ENCODE data around the gene HDAC9. TPM values are rescaled to one million over a fixed set of nuclear protein-coding genes. Genes with fewer than 3 reads are reported as not detected.

The HDAC9 gene
- total RNA-seq, 1 experiment from 2014 or later, result 4.3 TPM

DNA sequence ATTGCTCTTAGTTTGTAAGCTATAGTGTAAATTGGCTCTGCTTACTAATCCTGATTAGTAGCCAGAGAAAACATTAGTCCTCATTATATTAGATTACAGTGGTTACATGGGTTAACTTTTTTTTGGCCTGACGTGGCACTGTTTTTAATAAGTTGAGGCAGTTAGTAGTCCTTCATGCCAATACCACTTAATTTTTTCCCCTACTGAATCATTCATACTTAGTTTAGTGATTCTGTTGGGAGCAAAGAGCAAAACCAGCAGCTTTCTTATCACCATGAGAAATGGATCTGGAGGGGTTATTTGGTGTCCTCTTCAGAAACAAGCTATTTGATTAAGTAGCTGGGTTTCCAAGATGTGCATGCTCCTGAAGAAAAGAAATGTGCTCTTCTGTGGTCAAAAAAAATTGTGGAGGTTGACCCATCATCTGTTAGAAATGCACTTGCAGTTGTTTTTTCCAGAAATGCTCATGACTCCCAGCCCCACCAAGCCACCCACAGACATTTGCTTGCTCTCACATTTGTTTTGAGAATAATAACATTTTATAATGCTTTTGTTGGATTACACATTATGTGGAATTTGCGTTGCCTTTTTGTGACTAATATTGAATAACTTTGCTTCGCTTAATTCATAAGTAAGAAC is 258.5 kb downstream of the HDAC9 start:
- intact Hi-C loops (cut with micrococcal nuclease), result no loop called here

GRCh38 chr7:18754766-18755165 is 259.2 kb downstream of the HDAC9 start:
- ChIA-PET CTCF (no interaction called here), POLR2A (no interaction called here), RAD21 (ENCODE audit: low non-redundant PET in 1 of 2, low total read pairs in 2 of 2, uncharacterized antibody in 2 of 2, unreplicated experiment in 2 of 2) (no interaction called here)
- H3K9ac ChIP-seq (ENCODE audit: low read length), result no peak overlapping the region
- TF ChIP-seq, protein P1, sequence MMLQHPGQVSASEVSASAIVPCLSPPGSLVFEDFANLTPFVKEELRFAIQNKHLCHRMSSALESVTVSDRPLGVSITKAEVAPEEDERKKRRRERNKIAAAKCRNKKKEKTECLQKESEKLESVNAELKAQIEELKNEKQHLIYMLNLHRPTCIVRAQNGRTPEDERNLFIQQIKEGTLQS (IDR thresholded peaks at IDR 0.05), result no peak
- TF ChIP-seq TCF7L2 (IDR thresholded peaks at IDR 0.05; ENCODE audit: borderline replicate concordance, extremely low read depth, insufficient read depth, insufficient read length) (no peak), POLR2A (IDR thresholded peaks at IDR 0.05; ENCODE audit: borderline replicate concordance, extremely low read depth, insufficient read depth, insufficient read length) (no peak), SP1 (IDR thresholded peaks at IDR 0.05; ENCODE audit: low read depth) (no peak), RAD21 (IDR thresholded peaks at IDR 0.05; ENCODE audit: low read depth) (peak; percentile 46), SRF (IDR thresholded peaks at IDR 0.05; ENCODE audit: low read depth) (no peak)
- ATAC-seq (no peak), DNase-seq (ENCODE audit: low read depth, low spot score) (no peak)
- H3K36me3 ChIP-seq (ENCODE audit: control insufficient read depth in 1 of 2, insufficient read depth in 2 of 2, low read length in 2 of 2), result no peaks in the 10 kb centered on the region
- no peaks in the 10 kb centered on the region for H3K4me1 ChIP-seq (ENCODE audit: control insufficient read depth in 1 of 2, insufficient read depth in 2 of 2, low read length in 2 of 2)
- H3K9me3 ChIP-seq (ENCODE audit: control insufficient read depth in 1 of 2, insufficient read depth in 1 of 2, low read depth in 1 of 2, low read length in 2 of 2), result no peaks in the 10 kb centered on the region
- no peak overlapping the region for H3K27ac ChIP-seq (ENCODE audit: low read depth, low read length)
- H3K4me2 ChIP-seq (ENCODE audit: low read length), result no peak overlapping the region
- intact Hi-C loops (cut with micrococcal nuclease), result no loop called here
- H3K79me2 ChIP-seq (ENCODE audit: insufficient read depth, low read length), result no peaks in the 10 kb centered on the region
- H2AFZ ChIP-seq (ENCODE audit: low read depth, low read length, poor library complexity, severe bottlenecking), result no peak overlapping the region
- no TSS peak for BruUV-seq (replicated peaks)
- H3K9me2 ChIP-seq (ENCODE audit: insufficient read depth), result no peaks in the 10 kb centered on the region
- no peaks in the 10 kb centered on the region for H3K27me3 ChIP-seq (ENCODE audit: insufficient read depth, low read length)
- H3K4me3 ChIP-seq (replicated peaks in 1 of 2; ENCODE audit: low read depth in 1 of 2, low read length in 2 of 2), result no peak overlapping the region
- no peaks in the 10 kb centered on the region for H4K20me1 ChIP-seq (ENCODE audit: insufficient read depth)

More for the DNA sequence above, 258.5 kb downstream of the HDAC9 start:
- Histone ChIP-seq H3K27me3 (ENCODE audit: insufficient read depth, low read length) (no peaks in the 10 kb centered on the region), H3K9me3 (ENCODE audit: control insufficient read depth in 1 of 2, insufficient read depth in 1 of 2, low read depth in 1 of 2, low read length in 2 of 2) (no peaks in the 10 kb centered on the region), H3K4me1 (ENCODE audit: control insufficient read depth in 1 of 2, insufficient read depth in 2 of 2, low read length in 2 of 2) (no peaks in the 10 kb centered on the region), H3K4me2 (ENCODE audit: low read length) (no peak overlapping the region), H3K36me3 (ENCODE audit: control insufficient read depth in 1 of 2, insufficient read depth in 2 of 2, low read length in 2 of 2) (no peaks in the 10 kb centered on the region), H3K27ac (ENCODE audit: low read depth, low read length) (no peak overlapping the region), H2AFZ (ENCODE audit: low read depth, low read length, poor library complexity, severe bottlenecking) (no peak overlapping the region), H3K4me3 (replicated peaks in 1 of 2; ENCODE audit: low read depth in 1 of 2, low read length in 2 of 2) (no peak overlapping the region), H3K9me2 (ENCODE audit: insufficient read depth) (no peaks in the 10 kb centered on the region), H4K20me1 (ENCODE audit: insufficient read depth) (no peaks in the 10 kb centered on the region), H3K79me2 (ENCODE audit: insufficient read depth, low read length) (no peaks in the 10 kb centered on the region), H3K9ac (ENCODE audit: low read length) (no peak overlapping the region)
- ATAC-seq (no peak), DNase-seq (ENCODE audit: low read depth, low spot score) (no peak)
- CTCF ChIA-PET, result no interaction called here
- POLR2A ChIA-PET, result no interaction called here
- RAD21 ChIA-PET (ENCODE audit: low non-redundant PET in 1 of 2, low total read pairs in 2 of 2, uncharacterized antibody in 2 of 2, unreplicated experiment in 2 of 2), result no interaction called here
- TF ChIP-seq, protein P2, sequence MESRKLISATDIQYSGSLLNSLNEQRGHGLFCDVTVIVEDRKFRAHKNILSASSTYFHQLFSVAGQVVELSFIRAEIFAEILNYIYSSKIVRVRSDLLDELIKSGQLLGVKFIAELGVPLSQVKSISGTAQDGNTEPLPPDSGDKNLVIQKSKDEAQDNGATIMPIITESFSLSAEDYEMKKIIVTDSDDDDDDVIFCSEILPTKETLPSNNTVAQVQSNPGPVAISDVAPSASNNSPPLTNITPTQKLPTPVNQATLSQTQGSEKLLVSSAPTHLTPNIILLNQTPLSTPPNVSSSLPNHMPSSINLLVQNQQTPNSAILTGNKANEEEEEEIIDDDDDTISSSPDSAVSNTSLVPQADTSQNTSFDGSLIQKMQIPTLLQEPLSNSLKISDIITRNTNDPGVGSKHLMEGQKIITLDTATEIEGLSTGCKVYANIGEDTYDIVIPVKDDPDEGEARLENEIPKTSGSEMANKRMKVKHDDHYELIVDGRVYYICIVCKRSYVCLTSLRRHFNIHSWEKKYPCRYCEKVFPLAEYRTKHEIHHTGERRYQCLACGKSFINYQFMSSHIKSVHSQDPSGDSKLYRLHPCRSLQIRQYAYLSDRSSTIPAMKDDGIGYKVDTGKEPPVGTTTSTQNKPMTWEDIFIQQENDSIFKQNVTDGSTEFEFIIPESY (IDR thresholded peaks at IDR 0.05; ENCODE audit: extremely low read depth, insufficient replicate concordance, low read length), result no peak
- TF ChIP-seq SRF (IDR thresholded peaks at IDR 0.05; ENCODE audit: low read depth) (no peak), EZH2phosphoT487 (IDR thresholded peaks at IDR 0.05; ENCODE audit: borderline replicate concordance) (no peak)
- BruUV-seq (replicated peaks), result no TSS peak
